GM12801 (cell line): ENCODE results near the gene NRP1.

ENCODE experiments used
- TF ChIP-seq, protein P1 (sequence below): IDR thresholded peaks from one replicate; pipeline ENCODE4 v1.5.1; 2011; ENCODE audit warnings: control low read depth; ENCODE audit not compliant: insufficient read length; ENCODE audit errors: extremely low read depth

NRP1 gene

DNA sequence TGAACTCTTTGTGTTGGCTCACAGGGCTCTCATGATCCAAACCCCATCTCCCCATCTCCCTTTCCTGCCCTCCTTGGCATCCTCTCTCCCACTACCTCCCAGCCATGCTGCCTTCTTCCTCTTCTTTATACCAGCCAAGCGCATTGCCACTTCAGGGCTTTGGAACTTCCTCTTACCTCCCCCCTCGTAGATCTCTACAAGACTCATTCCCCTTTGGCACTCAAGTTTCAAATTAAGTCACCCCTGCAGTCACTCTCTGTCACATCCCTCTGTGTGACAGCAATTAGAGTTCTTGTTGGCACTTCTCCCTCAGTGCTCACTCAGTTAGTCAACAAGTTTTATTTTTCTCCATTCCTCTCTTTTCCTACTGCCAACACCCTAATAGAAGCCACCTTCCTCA, 20.8 kb upstream of the NRP1 start:
- TF ChIP-seq, protein P1, sequence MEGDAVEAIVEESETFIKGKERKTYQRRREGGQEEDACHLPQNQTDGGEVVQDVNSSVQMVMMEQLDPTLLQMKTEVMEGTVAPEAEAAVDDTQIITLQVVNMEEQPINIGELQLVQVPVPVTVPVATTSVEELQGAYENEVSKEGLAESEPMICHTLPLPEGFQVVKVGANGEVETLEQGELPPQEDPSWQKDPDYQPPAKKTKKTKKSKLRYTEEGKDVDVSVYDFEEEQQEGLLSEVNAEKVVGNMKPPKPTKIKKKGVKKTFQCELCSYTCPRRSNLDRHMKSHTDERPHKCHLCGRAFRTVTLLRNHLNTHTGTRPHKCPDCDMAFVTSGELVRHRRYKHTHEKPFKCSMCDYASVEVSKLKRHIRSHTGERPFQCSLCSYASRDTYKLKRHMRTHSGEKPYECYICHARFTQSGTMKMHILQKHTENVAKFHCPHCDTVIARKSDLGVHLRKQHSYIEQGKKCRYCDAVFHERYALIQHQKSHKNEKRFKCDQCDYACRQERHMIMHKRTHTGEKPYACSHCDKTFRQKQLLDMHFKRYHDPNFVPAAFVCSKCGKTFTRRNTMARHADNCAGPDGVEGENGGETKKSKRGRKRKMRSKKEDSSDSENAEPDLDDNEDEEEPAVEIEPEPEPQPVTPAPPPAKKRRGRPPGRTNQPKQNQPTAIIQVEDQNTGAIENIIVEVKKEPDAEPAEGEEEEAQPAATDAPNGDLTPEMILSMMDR = no peak

DNA sequence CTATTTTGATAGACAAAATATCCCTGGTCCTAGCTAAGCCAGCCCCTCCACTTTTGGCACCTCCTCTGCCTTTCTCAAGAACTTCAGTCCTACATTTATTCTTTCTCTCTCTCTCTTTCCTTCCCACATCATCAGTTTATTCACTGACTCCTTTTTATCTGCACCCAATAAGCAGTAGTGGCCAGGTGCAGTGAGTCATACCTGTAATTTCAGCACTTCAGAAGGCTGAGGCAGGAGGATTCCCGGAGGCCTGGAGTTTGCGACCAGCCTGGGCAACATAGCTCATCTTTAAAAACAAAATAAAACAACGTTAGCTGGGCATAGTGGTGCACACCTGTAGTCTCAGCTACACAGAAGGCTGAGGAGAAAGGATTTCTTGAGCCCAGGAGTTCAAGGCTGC, 19.4 kb upstream of the NRP1 start:
- TF ChIP-seq, protein P1 = no peak

DNA sequence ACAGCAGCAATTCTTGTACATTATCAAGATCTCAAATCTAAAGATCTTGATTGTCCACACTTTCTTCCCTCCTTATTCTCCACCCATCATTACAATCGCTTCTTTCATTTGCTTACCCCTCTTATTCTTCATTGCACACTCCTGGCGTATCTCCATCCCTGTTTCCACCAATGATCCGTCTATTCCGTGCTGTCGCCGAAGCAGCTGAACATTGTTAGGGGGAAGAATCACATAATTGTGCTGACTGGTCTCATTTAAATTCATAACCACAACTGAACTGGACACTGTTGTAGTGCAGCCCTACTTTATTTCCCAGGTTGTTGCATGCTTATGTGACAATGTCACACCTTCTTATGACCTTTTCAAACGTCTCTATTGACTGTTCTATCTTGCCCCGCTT, 18.9 kb upstream of the NRP1 start:
- TF ChIP-seq, protein P1 = no peak

DNA sequence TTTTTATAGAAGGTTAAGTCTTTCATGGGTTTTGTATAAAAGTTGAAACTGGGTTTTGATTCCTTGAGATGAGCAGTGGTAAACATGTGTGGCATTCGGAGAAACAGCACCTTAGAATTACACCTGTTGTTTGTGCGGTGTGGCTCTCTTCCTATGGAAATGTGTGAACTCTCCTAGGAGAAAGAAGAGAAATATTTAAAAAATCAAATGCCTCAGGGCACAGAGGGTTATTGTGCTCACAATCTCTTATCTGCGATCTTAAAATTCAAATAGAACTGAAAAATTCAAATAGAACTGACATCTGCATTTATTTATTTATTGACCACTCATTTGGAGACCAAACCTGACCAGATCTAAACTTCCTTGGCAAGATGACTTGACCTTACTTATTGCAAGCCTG, 18.1 kb upstream of the NRP1 start:
- TF ChIP-seq, protein P1 = no peak

- TF ChIP-seq, protein P1 = no peak
Measured at GRCh38 chr10:33352175-33352574, 17.7 kb upstream of the NRP1 start.

GRCh38 chr10:33350041-33350440, 15.6 kb upstream of the NRP1 start:
- TF ChIP-seq, protein P1 = no peak

GRCh38 chr10:33349268-33349667, 14.8 kb upstream of the NRP1 start:
- TF ChIP-seq, protein P1 = no peak

- TF ChIP-seq, protein P1 = no peak
Measured at GRCh38 chr10:33347211-33347610, 12.7 kb upstream of the NRP1 start.
